GM19239 (cell line): ENCODE results near the gene FARP1.

ENCODE experiments used
- DNase-seq: peaks from one replicate; pipeline ENCODE4 v3.0.0; 2011; ENCODE audit warnings: low spot score; ENCODE audit not compliant: insufficient read length
- FAIRE-seq: peaks from 2 replicates; lab custom pipeline; 2011; peaks lifted over from hg19 to GRCh38; lab: Jason Lieb, UNC

The FARP1 gene

DNA sequence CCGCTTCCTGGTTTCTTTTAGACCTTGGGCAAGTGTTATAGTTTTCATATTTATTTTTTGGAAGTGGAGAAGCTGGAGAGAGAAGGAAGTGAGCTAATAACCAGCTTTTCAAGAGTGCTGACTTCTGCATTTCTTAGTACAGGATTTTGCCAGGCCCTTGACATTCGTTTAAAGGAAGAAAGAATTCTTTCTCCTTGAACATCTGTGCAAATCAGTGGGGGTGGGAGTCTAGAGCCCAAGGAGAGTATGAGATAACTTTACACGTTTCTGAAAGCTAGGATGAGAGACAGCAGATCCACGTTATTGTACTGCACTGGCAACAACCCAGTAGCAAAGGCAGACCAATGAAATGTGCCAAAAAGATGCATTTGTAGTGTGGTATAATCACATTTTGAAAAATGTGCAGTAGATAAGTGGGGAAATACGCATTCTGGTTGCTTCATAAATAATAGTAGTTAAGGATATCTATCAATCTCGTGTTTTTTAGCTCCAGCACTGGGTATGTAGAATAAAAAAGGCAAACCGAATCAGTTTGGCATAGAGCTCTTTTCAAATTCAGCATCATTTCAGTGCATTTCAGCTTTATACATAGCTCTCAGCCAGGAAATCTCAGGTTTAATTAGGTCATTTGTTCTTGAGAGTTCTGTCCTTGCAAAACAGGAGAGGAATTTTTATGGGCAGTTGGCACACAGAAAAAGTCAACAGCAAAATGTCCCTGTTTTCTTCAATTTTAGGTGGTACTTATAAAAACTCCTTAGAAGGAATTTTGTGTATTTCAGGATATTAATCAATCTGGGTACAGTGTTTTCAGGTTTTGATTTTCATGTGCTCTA is 29.9 kb downstream of the FARP1 start:
- no peak for DNase-seq
- FAIRE-seq: no peak

DNA sequence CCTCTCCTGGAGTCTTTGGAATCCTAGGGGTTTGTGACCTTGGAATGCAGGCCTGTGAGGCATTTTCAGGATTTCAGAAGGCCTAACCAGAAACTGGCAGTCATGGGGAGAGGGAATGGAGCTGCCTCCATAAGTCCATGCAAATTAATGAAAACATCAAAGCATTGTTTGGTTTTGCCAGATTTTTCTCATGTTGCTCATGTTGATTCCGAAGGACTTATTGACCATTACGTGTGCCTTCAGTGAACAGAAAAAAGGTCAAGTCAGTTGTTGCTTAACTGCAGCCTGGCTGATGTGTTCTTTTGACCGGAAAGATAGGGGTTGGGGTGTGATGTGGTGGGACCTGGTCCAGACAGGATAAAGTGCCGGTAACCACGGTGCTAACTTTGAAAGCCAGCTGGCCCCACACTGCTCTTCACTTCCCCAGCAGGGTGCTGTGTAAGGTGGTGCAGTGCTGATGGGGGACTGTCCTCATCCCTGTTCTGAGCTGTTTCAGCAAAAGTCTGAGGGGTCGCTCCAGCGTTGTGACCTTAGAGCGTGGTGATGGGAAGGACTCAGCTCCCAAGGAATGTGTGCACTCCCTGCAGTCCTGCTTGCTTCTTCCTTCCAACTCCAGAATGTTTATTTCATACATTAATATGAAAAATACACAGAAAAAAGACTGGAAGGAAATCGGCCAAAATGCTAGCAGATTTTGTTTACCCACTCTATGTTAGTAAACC is 30.7 kb downstream of the FARP1 start:
- FAIRE-seq: no peak

DNA sequence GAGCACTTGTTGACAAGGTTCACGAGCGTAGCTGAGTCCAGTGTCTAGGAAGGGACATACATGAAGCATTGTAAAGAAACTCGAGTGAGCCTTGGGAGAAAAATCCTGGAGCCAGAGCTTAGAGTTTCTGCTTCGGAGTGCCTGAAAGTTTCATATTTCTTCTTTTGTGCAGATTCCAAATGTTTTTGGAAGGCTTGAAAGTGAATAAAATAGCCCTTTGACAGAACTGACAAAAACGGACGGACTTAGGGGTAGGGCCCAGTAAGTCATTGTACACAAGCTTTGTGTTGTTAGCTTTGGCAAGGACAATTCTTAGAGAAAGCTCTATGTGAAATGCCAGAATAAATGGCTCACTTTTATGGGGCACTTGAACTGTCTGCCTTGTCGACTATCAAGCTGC is 31.4 kb downstream of the FARP1 start:
- DNase-seq (no peak), FAIRE-seq (no peak)

More for the DNA sequence above, 30.7 kb downstream of the FARP1 start:
- no peak for DNase-seq

DNA sequence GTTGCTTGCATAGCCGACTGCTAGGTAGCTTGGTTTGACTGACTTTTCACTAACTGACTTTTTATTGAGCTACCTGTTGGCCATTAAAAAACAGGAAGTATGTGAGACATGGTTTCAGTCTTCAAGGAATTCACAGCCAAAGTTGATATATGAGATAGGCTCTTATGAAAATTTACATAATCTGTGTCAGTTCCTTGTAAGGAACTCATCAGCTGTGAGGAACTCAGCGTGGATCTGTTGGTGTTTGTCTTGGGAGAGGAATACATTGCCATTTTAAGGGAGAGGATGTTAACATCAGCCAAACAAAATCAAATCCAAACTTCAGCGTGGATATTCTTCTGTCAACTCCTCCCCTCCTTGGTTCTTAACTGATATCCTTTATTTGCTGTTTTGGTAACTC is 32.1 kb downstream of the FARP1 start:
- DNase-seq (no peak), FAIRE-seq (peak; percentile 8)

DNA sequence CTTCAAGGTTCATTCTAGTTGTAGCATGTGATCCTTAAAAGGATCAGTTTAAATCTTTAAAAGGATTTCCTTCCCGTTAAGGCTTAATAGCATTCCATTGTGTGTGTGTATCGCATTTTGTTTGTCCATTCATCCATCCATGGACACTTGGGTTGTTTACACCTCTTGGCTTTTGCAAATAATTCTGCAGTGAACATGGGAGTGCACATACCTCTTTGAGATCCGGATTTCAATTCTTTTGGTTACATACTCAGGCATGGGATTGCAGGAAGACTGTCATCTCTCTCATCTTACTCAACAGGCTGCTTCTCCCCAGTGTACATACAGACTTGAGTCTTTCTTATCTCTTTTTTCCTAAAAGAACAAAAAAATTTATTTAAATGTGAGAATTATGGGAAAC is 32.9 kb downstream of the FARP1 start:
- DNase-seq (no peak), FAIRE-seq (no peak)

DNA sequence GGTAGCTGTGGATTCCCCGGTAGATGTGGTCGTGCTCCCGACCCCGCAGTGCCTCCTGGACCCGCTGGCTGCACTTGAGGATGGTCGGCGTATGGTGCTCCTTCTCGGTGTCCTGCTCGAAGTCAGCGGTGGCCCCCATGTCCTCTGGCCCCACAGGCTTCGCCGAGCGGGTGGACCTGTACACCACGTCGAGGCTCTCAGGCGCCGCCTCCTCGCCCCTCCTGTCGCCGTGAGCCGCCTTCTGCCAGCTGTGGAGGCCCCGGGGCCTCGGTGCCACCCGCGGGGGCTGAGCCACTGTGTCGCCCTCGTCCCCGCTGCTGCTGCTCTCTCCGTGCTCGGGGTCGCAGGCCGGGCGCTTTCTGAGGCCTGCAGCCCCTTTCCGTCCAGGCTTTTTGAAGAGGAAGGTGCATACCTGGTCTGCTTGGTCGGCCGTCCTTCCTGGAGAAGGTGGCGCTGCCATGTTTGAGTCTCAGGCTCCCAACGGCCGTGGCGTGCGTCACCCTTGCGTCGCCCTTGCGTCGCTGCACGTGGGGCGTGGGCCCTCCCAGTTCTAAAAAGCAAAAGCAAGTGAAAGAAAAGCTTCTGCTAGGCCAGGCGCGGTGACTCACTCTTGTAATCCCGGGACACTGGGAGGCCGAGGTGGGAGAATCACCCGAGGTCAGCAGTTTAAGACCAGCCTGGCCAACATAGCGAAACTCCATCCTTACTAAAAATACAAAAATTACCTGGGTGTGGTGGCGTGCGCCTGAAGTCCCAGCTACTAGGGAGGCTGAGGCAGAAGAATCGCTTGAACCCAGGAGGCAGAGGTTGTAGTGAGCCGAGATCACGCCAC is 34.1 kb downstream of the FARP1 start, which contains the start of gene RNF113B:
Gene RNF113B (minus strand): TSS at position 493 of the 832 bp plus-strand sequence. CDS start 33 bp downstream, at position 460.
- no peak for FAIRE-seq
- no peak for DNase-seq

DNA sequence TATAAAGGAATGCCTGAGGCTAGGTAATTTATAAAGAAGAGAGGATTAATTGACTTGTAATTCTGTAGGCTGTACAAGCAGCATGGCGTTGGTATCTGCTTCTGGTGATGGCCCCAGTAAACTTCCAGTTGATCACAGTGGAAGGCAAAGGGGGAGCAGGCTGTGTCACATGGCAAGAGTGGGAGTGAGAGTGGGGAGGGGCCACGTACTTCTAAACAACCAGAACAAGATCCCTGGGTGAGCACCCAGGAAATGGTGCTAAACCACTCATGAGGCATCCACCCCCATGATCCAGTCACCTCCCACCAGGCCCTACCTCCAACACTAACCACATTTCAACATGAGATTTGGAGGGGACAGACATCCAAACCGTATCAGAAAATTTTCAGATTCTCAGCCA is 37.2 kb downstream of the FARP1 start:
- no peak for DNase-seq
- FAIRE-seq: no peak

DNA sequence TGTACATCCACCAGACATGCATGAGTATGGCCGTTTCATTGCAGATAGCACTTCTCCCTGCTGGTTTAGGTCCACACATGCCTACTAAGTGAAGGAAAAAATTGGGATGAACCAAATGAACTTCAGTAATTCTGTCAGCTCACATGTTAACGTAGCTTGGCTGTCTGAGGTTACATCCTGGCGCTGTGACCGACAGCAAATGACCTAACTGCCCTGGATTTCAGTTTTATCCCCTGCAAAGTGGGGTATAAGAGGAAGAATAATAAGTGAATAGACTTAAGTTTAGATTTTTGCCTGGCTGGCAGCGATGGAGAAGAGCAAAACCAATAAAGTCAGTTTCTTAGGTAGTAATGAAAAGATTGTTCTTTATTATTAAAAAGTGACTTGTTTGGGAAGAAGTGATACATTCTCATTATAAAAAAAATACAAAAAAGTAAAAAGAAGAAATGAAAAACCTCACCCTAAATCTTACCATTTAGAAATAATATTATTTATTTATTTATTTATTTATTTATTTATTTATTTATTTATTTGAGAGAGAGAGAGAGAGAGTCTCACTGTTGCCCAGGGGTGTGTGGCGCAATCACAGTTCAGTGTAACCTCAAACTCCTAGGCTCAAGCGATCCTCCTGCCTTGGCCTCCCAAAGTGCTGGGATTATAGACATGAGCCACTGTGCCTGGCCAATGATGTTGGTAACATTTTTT is 38.4 kb downstream of the FARP1 start:
- DNase-seq: no peak
- FAIRE-seq: no peak

DNA sequence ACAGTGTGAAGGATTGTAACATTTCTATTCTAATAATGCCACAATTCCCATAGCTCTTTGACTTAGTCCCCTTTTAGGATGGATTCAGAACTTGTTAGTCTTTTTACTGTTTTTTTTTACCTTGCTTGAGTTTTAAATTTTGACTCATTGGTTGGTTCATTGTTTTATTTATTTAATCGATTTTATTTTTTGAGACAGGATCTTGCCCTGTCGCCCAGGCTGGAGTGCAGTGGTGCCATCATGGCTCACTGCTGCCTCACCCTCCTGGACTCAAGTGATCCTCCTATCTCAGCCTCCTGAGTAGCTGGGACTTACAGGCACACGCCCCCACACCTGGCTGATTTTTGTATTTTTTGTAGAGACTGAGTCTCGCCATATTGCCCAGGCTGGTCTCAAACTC is 39.3 kb downstream of the FARP1 start:
- DNase-seq: no peak
- FAIRE-seq: no peak

DNA sequence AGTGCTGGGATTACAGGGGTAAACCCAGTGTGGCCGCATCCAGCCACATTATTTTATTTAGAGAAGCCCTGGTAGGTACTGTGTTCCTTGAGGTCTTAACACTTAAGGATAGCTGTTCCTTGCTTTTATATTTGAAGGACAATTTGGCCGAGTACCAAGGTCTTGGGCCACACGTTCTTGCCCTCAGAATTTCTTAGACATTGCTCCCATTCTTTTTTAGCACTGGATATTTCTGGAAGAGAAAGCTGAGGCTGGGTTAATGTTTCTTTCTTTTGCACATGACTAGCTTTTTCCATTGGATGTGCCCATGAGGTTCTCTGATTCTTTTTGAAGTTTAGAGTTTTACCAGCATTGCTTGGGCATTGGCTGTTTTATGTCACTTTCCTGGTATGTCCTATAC is 39.7 kb downstream of the FARP1 start:
- FAIRE-seq (no peak), DNase-seq (no peak)

DNA sequence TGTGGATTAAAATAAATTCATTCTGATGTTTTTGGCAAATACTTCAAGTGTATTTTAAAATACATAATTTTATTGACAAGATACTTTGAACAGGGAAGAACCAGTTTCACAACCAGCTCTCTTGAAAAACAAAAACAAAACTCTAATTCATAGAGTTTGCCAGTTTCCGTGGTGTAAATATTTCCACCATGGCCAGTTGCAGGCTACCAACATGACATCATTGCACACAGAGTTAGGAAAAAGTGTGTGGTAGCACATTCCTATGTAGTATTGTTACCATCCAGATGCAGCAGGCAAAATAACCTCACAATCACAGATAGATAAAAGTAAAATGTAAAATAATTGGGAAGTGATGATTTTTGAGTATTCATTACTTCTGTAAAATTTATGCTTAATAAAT is 41.9 kb downstream of the FARP1 start:
- DNase-seq (no peak), FAIRE-seq (no peak)

DNA sequence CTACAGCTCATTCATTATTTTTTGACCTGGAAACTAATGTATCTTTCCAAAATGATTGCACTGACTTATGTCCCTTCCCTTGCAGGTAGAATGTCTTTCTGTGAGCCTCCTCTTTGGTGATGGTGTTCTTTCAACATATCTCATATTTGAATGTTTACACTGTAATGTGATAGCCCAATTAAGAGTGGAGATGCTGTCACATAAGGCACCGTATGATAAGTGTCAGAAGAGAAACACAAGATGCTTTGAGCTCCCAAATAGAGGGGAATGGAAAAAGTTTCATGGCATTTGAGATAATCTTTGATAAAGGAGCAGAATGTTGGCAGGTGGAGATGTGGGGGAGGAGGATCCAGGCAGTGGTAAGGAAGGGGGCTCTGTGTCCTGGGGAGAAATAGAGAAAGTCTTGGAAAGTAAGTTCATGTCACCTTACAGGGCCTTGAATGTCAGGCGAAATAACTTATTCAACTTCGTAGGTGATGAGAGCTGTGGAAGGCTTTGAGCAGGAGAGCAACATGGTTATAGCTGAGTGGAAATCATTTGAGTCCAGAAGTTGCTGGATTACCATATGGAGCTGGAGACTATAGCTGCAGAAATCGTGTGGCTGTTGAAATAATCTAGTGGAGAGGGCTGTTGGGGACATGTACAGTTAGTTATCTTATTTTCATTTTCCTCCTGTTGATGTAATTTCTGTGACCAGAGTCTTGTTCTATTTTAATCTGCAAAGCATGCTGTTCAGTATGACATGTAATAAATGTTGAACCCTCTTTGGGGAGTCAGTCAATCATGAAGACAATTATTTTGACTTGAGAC is 44.5 kb downstream of the FARP1 start:
- FAIRE-seq (no peak), DNase-seq (no peak)

DNA sequence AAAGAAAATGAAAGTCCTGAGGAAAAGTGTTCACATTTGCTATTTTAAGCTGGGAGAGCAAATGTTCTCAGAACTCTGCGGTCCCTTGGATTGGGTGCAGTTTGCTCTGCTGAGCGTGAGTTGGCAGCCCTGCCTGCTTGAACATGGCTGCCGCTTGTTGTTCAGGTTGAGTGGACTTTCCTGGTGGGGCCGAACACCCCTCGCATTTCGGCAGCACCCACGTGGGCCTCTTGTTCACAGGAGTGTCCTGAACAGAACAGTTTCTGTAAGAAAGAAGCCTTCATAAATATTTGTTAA is 45.0 kb downstream of the FARP1 start:
- FAIRE-seq: no peak
- DNase-seq: no peak

DNA sequence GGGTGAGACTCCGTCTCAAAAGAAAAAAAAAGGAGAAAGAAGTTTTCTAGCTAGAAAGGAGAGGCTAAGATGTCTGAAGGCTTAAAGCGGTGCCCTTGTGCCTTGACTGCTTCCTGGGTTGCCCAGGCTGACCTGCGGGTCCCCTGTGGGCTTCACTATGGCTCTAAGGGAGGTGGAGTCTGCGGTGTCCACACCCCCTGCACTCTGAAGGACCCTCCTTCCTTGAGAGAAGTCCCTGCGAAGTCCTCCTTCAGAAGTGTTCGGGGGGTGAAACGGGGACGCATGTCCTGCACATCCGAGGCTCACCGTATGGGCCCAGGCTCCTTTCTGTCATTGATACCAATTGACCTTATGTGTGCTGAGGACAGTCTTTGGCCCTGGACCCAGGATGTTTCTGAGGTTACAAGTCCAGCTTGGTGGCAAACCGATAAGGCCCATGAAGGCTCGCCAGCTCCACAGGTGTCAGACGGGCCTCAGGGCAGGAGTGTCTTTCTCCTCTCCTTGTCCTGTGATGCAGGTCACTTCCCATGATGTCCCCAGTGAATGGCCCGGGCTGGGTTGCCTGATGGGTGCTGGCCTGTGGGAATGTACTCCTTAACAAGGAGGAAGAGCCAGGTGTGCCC is 45.8 kb downstream of the FARP1 start:
- no peak for DNase-seq
- FAIRE-seq: no peak

DNA sequence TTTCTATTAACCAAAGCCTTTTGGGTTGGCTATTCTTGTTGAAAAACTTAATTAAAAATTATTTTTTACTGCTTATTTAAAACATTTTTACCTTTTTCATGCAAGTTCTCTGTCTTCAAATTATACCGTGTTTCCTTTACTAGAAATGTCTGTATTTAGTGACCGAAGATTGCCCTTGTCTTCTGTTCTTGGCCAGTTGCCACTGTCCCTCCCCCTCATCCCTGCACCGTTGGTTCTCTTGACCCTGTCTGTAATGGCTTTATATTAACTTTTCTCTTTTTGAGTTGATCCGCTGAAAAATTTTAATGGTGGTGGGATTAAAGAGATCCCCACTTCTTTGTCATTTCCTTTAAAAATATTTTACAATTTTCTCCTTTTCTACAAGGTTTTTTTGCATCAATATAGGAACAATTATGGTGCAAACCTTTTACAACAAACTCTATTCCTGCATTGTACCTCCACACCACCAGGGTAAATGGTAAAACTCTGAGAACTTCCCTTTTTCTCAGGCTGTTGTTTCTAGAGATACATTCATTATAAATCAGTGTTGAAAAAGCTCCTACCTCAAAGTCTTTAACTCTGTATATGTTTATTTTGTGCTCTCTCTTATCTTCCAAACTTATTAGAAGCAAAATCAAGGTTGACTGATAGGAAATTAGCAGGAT is 47.1 kb downstream of the FARP1 start:
- FAIRE-seq: no peak
- DNase-seq: no peak

DNA sequence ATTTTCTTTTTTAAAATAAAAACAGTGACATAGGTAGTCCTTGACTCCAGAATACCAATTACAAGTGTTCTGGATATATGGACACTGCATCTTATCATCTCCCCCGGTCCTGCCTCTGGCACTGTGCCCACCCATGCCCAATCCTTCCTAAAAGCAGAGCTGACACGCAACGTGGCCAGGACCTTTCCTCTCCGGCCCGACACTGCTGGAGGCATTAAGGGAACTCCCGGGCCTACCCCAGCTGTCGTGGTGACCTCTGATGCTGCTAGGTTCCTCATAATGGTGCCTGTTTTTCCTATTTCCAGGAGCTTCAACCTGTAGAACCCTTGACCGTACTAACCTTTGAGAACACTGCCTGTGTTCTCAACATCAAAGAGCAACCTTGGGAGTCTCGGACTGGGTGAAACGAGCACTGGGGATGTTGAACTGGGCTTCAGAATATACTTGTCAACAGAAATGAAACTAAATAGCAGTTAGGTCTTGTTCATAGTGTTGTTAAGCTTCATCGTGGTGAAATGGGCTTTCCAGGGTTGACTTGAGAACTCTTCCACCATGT is 48.1 kb downstream of the FARP1 start:
- DNase-seq (no peak), FAIRE-seq (no peak)

DNA sequence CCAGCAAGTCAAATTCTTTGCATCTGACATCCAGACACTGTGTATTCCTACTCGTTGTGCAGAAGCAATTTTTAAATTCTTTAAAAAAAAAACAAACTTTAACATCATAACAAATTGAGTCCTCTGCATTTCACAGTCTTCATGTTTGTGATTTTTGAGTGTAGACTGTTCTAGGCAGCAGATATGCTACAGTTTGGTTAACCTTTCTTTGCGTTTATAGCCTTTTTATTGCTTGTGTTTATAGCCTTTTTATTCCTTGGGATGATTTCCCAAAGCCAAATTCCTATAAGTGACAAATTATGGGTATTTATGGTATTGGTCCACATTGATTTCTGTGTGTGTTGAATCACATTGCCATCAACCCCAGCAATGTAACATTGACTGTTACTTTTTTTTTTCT is 49.1 kb downstream of the FARP1 start:
- FAIRE-seq (no peak), DNase-seq (no peak)

DNA sequence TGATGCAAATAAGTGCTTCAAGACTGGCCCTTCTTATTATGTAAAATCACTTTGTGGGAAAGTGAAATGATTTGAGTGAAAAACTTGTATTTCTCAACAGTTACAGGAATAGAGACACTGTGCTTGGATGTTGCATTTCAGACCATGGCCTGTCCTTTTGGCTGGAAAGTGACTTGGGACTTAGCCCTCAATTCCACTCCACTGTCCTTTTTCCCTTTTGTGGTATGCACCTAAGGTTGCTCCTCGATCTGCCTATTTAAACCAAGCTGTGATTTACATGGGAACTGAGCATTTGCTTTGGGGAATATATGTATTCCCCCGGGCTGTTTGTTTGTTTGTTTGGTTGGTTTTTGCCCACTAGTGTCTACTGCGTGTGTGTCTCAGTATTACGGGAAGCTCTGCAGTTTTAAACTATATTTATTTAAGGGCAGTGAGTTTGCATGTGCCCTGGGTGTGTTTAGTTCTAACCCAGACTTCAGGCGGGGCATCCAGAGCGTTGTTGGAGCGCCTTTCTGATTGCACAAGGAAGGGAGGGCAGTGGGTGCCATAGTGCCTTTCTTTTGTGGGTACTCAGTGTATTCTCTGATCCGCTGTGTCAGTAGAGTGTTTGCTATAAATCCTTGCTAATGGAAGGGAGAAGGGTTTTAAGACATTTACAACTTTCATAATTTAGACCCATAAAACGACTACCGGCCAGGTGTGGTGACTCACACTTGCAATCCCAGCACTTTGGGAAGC is 52.3 kb downstream of the FARP1 start:
- no peak for FAIRE-seq

More for the DNA sequence above, 52.3 kb downstream of the FARP1 start:
- DNase-seq: no peak
